Measurements from ENCODE around the gene LRRC1.

DNA sequence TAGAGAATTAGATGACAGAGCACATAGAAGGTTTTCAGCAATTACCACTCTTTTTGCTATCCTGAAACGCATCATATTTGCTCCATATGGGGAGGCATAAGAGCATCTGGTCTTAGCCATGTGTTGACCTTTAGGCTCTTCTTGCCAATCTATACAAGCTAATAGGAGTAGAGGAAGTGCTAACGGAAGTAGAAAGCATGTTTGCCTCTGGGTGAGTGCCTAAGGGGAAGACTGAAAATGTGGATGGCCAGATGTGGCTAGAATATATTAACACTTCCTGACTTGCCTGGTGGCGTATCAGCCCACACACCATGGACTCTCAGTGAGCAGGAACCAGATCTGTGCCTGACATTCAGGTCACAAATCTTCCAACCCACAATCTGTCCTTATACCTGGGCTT lies 136.3 kb downstream of the LRRC1 start:
- TF ChIP-seq ISL1 (CRISPR knock-in tag; IDR thresholded peaks at IDR 0.05), result no peak
- TF ChIP-seq, protein P1, sequence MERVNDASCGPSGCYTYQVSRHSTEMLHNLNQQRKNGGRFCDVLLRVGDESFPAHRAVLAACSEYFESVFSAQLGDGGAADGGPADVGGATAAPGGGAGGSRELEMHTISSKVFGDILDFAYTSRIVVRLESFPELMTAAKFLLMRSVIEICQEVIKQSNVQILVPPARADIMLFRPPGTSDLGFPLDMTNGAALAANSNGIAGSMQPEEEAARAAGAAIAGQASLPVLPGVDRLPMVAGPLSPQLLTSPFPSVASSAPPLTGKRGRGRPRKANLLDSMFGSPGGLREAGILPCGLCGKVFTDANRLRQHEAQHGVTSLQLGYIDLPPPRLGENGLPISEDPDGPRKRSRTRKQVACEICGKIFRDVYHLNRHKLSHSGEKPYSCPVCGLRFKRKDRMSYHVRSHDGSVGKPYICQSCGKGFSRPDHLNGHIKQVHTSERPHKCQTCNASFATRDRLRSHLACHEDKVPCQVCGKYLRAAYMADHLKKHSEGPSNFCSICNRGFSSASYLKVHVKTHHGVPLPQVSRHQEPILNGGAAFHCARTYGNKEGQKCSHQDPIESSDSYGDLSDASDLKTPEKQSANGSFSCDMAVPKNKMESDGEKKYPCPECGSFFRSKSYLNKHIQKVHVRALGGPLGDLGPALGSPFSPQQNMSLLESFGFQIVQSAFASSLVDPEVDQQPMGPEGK (CRISPR knock-in tag; IDR thresholded peaks at IDR 0.05; ENCODE audit: borderline replicate concordance), result no peak
- no peak for TF ChIP-seq ZNF565 (CRISPR knock-in tag; conservative IDR thresholded peaks at IDR 0.05; ENCODE audit: low read depth)
- TF ChIP-seq OSR1 (CRISPR knock-in tag; IDR thresholded peaks at IDR 0.05), result no peak
- TF ChIP-seq RARB (CRISPR knock-in tag; IDR thresholded peaks at IDR 0.05), result no peak
- TF ChIP-seq TCF4 (CRISPR knock-in tag; IDR thresholded peaks at IDR 0.05; ENCODE audit: borderline replicate concordance), result no peak
- TF ChIP-seq ARNTL (CRISPR knock-in tag; IDR thresholded peaks at IDR 0.05; ENCODE audit: borderline replicate concordance, low read depth), result no peak
- TF ChIP-seq, protein P2, sequence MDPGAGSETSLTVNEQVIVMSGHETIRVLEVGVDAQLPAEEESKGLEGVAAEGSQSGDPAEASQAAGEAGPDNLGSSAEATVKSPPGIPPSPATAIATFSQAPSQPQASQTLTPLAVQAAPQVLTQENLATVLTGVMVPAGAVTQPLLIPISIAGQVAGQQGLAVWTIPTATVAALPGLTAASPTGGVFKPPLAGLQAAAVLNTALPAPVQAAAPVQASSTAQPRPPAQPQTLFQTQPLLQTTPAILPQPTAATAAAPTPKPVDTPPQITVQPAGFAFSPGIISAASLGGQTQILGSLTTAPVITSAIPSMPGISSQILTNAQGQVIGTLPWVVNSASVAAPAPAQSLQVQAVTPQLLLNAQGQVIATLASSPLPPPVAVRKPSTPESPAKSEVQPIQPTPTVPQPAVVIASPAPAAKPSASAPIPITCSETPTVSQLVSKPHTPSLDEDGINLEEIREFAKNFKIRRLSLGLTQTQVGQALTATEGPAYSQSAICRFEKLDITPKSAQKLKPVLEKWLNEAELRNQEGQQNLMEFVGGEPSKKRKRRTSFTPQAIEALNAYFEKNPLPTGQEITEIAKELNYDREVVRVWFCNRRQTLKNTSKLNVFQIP (CRISPR knock-in tag; IDR thresholded peaks at IDR 0.05; ENCODE audit: borderline replicate concordance, low read depth), result no peak
